ENCODE results near the gene HMCN2.

DNA sequence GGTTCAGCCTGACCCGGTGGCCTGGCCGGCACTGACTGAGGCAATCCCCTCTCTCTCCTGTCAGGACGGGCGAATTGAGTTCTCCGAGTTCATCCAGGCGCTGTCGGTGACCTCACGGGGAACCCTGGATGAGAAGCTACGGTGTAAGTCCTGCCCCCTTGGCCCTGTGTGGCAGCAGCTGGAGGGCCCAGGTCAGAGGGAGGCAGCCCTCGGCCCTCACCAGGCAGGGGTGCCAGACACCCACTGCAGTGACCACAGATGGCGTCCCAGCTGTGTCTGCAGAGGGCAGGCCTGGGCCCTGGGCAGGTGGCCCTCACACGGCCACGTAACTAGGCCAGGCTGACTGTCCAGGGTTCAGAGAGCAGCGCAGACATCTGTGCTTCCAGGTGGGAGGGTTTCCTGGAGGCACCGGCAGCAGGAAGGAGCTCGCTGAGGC, 45.9 kb upstream of the HMCN2 start:
- TF ChIP-seq POLR2A (IDR thresholded peaks at IDR 0.05; ENCODE audit: low read length) (no peak), GATA1 (IDR thresholded peaks at IDR 0.05; ENCODE audit: low read depth, low read length) (no peak)

Measured in erythroblast (primary cell).